Measurements from ENCODE around the gene KIF16B.
"Not testable (repeated sequence)": the region's sequence is repeated elsewhere in the genome, so short reads cannot be mapped to it uniquely, and the experiment has no call there.

KIF16B gene

DNA sequence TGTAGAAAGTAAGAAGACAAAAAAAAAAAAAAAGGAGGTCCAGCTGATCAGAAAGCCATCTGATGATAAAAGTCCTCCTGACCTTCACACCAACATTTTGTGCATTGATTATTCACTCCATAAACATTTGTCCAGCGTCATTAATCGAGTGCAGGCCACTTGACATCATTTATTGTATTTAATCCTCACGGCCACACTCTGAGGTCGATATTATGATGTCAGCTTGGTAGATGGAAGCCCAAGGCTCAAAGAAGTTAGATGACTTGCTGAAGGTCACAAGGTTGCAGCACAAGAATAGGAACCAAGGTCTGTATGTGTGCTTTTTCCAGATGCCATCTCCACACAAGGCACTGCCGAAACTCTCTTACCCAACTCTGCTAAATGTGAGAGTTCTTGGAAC, 328.4 kb downstream of the KIF16B start:
- no peak for DNase-seq

DNA sequence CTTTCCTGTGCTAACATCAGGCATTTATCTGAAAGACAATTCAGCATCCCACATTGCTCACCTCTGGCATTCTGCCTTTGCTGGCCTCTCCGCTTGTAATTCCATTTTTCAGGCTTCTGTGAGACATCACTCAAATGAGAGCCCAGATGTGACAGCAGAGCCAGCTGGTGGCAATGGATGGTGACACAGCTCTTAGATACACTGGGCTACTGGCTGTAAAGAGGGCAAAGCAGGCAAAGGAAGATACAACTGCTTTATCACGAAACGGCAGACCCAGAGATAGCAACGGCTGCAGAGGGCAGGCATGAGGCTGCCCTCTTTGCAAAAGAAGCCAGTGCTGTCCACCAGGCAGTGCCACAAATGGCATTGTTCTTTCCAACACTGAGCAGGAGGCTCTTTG, 329.8 kb downstream of the KIF16B start:
- no peak for DNase-seq

DNA sequence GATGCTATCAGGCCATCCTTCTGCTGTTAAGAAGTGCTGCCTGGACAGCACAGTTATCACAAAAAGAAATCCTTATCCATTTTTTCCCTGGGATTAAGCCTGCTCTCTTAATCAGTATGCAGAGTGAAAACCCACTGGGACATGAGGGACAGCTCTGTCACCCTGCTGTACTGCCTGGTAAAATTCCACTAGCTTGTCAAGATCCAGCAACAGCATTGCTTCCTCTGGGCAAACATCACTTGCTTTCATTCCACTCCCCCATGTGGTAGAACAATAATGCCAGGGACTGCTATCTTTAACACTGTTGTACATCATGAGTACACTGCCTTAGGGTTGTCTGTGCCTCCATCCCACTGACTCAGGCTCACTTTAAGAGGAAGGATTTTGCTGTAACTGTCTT, 331.3 kb downstream of the KIF16B start:
- DNase-seq = no peak

DNA sequence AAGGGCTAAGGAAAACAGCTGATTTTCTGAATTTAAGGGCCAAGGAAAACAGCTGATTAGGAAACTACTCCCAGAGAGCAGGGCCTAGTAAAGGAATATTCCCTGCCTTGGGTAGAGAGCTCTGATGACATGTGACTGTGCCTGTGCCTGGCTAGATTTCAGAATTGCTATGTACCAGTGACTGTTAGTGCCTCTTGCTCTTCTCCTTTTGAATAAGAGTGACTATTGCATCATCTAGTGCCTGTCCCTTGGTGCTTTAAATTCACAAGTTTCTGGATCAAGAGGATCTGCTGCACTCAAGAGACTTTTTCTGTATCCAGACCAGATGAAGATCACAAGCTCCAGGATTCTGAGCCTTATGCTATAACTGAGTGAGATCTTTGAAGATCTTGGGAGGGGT, 332.9 kb downstream of the KIF16B start:
- no peak for DNase-seq

DNA sequence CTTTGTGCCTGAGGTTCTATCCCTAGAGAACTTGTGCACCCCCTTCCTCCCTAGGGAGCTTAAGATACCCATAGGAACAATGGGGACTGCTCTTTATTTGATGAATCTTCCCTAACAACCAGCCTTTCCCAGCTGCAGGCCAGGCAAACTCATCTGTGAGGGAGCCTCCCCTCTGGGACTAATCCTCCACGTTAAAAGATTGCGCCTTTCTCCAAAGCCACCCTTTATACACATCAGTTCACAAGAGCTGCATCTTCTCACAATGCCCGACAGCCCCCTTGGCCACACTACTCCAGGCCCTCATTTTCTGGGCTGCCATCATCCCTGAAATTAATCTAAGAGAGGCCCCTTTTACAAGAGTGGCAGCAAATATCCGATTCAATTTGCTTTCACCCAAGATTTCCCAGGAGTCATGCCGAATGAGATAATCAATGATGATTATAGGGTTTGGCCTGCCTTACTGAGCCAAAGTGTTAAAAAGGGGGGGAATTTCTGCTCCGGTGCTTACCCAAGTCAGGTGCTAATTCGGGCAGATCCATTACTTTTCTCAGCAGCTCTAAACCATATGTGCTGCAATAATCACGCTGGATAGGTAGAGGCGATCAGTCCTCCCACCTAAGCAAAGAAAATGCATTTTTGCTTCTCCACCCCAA, 336.5 kb downstream of the KIF16B start:
- DNase-seq = no peak

DNA sequence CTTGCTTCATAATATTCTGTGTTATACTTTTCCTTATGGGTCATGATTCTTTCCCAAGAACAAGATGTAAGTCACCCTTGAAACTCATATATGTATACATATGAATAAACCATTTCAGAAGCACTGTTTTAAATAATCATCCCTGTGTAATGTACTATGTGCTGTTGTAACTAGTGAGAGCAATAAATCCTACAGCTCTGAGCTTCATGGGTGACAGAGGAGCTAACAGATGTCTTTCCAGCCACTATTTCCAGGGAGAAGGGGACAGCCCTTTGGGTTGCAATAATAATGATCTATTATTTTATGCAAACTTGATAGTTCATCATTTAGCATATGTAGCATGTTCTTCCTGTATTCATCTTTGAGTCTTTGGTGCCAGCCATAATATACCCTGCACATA, 342.8 kb downstream of the KIF16B start:
- no peak for DNase-seq

DNA sequence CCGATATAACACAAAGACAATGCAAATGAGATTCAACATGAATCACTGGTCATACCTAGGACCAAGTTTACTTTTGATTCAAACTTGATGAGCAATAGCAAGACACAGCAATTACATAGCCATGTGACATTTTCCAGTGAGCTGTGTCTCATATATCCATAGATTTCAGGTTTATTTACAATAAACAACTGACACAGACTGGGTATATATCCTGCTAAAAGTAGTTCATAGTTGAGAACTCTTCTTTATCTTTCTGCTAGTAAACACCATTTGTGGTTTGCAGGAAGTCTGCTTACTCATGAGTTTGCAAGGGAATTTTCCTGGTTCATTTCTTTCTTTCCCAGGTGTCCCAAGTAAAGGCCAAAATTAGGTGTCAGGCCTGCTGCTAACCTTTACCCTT, 343.4 kb downstream of the KIF16B start:
- DNase-seq = no peak

DNA sequence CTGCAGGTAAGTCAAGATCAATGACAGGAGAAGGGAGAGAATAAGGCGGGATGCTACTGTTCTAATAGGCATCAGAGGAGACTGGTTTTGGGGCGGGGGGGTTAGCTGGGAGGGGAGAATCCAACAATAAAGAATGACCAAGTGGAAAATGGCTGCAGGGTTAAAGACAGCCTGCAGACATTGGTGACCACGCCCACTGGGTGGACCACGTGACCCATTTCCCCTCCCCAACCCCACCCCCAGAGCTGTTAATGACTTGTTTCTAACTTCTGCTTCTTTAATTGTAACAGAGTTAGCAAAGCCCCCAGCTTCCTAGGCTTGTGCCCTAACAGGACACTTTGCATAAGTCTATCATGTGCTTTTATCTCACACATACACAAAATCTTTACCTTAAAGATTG, 344.5 kb downstream of the KIF16B start:
- no peak for DNase-seq

DNA sequence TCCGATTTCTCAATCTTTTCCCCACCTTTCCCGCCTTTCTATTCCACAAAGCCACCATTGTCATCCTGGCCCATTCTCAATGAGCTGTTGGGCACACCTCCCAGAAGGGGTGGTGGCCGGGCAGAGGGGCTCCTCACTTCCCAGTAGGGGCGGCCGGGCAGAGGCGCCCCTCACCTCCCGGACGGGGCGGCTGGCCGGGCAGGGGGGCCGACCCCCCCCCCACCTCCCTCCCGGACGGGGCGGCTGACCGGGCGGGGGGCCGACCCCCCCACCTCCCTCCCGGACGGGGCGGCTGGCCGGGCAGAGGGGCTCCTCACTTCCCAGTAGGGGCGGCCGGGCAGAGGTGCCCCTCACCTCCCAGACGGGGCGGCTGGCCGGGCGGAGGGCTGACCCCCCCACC, 346.3 kb downstream of the KIF16B start:
- DNase-seq = not testable (repeated sequence)

DNA sequence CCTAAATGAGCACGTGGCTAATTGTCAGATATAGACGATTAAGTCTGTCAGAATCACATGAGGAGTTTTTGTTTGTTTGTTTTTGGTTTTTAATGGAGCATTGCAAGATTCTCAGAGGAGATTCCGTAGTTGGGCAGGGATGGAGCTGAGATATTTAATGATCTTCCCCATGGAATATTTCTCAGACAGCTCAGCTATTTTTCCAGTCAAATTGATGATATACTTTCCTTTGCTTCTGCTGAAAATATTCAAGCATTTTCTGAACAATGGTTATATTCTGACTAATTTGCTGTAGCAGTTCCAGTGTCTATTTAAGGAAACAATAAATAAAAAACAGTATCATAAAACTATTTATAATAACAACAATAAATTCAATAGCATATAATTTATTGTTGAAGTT, 348.4 kb downstream of the KIF16B start:
- no peak for DNase-seq

DNA sequence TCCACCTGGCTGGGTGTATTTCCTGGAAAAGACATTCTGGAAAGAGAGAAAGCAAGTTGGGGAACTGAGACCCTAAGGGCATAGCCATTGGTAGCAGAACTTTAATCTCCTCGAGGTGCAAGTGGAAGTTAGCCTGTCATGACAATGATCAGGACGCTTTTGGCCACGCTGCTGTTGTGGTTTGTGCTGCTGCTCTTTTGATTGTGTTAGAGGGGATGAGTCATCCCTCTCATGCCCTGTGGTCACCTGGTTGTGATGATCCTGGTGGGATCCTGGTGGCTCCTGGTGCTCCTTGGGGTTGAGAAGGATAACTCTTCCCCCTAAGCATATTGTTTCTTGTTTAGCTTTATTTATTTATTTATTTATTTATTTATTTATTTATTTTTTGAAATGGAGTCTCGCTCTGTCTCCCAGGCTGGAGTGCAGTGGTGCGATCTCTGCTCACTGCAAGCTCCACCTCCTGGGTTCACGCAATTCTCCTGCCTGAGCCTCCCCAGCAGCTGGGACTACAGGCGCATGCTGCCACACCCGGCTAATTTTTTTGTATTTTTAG, 350.3 kb downstream of the KIF16B start:
- no peak for DNase-seq
